Endothelial cell of umbilical vein (primary cell): Measurements from ENCODE around the gene ERBB2. TPM values are rescaled to one million over a fixed set of nuclear protein-coding genes. Genes with fewer than 3 reads are reported as not detected.
A peak's percentile ranks its signal among the peaks of the same experiment; 100 is the strongest.

Experiments
- BruUV-seq: library from RNA; stranded (reverse); fragments of 400-500 nt; replicated peaks from 2 replicates; lab custom pipeline; 2021; lab: Mats Ljungman, UMichigan
- CTCF ChIA-PET: fragments of 300-600, 350-600 bp; sonication (Branson Sonifier 250); formaldehyde crosslinking; loops from one replicate; lab custom pipeline; 2021; ENCODE audit warnings: antibody characterized with exemption, inconsistent platforms; lab: Charles Lee
- POLR2A ChIA-PET: fragments of 300-600, 350-600 bp; sonication (Branson Sonifier 250); formaldehyde crosslinking; loops from one replicate; lab custom pipeline; 2021; ENCODE audit warnings: antibody characterized with exemption, inconsistent platforms; lab: Charles Lee
- DNase-seq: peaks from one replicate; pipeline ENCODE4 v3.0.0-alpha.2; 2011; ENCODE audit warnings: low read depth, low spot score
- FAIRE-seq: peaks from 2 replicates; lab custom pipeline; 2011; peaks lifted over from hg19 to GRCh38; lab: Jason Lieb, UNC
- H2AFZ ChIP-seq: 2 replicates; pipeline ENCODE4 v1.6.0; 2012; ENCODE audit warnings: low read depth, low read length, control low read depth, inconsistent platforms
- H3K27ac ChIP-seq: 2 replicates; pipeline ENCODE4 v1.5.1; 2011; ENCODE audit warnings: low read depth, mild to moderate bottlenecking, control low read depth, low read length, moderate library complexity; ENCODE audit not compliant: insufficient read depth
- H3K27me3 ChIP-seq, 2 experiments: 2 replicates each; pipeline versions ENCODE4 v1.6.0 to v1.6.1; 2011; ENCODE audit warnings: low read length in 2 of 2, mixed read lengths in 1 of 2; ENCODE audit not compliant: control insufficient read depth in 2 of 2, insufficient read depth in 2 of 2
- H3K36me3 ChIP-seq, 2 experiments: 2 replicates in 1 of 2; 3 replicates in 1 of 2; pipeline ENCODE4 v1.5.1; 2011; ENCODE audit warnings: low read length in 2 of 2, mild to moderate bottlenecking in 1 of 2, moderate library complexity in 1 of 2; ENCODE audit not compliant: control insufficient read depth in 2 of 2, insufficient read depth in 2 of 2; ENCODE audit errors: extremely low read depth in 1 of 2
- H3K4me1 ChIP-seq: 3 replicates; pipeline ENCODE4 v1.5.1; 2011; ENCODE audit warnings: mild to moderate bottlenecking, low read length; ENCODE audit not compliant: control insufficient read depth, insufficient read depth; ENCODE audit errors: extremely low read depth
- H3K4me2 ChIP-seq: 2 replicates; pipeline ENCODE4 v1.6.1; 2011; ENCODE audit warnings: low read length, control low read depth, mixed read lengths; ENCODE audit not compliant: insufficient read depth
- H3K4me3 ChIP-seq, 3 experiments: fragments of 200-600 bp in 1 of 3; sonication (generic), shearing (Covaris generic) in 1 of 3; replicated peaks in 1 of 3; 2 replicates each; pipeline ENCODE4 v1.5.1; 2011 to 2016; ENCODE audit warnings: control low read depth in 3 of 3, low read length in 3 of 3, mild to moderate bottlenecking in 2 of 3, inconsistent platforms in 1 of 3, low read depth in 1 of 3, moderate library complexity in 1 of 3; ENCODE audit not compliant: insufficient read depth in 1 of 3
- H3K79me2 ChIP-seq: 2 replicates; pipeline ENCODE4 v1.6.0; 2012; ENCODE audit warnings: low read length, inconsistent platforms; ENCODE audit not compliant: control insufficient read depth, insufficient read depth
- H3K9ac ChIP-seq: replicated peaks from 2 replicates; pipeline ENCODE3; 2011; ENCODE audit warnings: low read length, control low read depth; ENCODE audit not compliant: insufficient read depth; ENCODE audit errors: extremely low read depth
- H3K9me1 ChIP-seq: replicated peaks from 3 replicates; pipeline ENCODE4 v1.6.0; 2011; ENCODE audit warnings: mild to moderate bottlenecking, low read length; ENCODE audit not compliant: control insufficient read depth, insufficient read depth; ENCODE audit errors: extremely low read depth
- H3K9me3 ChIP-seq: replicated peaks from 2 replicates; pipeline ENCODE4 v1.5.1; 2012; ENCODE audit warnings: low read length, inconsistent platforms; ENCODE audit not compliant: control insufficient read depth, insufficient read depth
- H4K20me1 ChIP-seq: replicated peaks from 2 replicates; pipeline ENCODE3; 2011; ENCODE audit warnings: mild to moderate bottlenecking, low read length; ENCODE audit not compliant: control insufficient read depth, insufficient read depth; ENCODE audit errors: extremely low read depth
- EZH2 ChIP-seq: IDR thresholded peaks from 2 replicates; pipeline ENCODE4 v1.6.1; 2012; ENCODE audit warnings: borderline replicate concordance, low read depth, mild to moderate bottlenecking, moderate library complexity, low read length, inconsistent platforms; ENCODE audit not compliant: severe bottlenecking
- FOS ChIP-seq: IDR thresholded peaks from 2 replicates; pipeline ENCODE4 v1.6.1; 2011; ENCODE audit warnings: mild to moderate bottlenecking, low read length, moderate library complexity, borderline replicate concordance; ENCODE audit not compliant: insufficient read depth
- GATA2 ChIP-seq: IDR thresholded peaks from 2 replicates; pipeline ENCODE4 v1.7.0; 2011; ENCODE audit warnings: low read depth, mild to moderate bottlenecking, moderate library complexity, mixed read lengths, low read length; ENCODE audit not compliant: insufficient read length, insufficient read depth
- JUN ChIP-seq: IDR thresholded peaks from 2 replicates; pipeline ENCODE4 v1.6.1; 2011; ENCODE audit warnings: borderline replicate concordance, low read depth; ENCODE audit not compliant: insufficient read length, insufficient read depth
- MYC ChIP-seq: IDR thresholded peaks from one replicate; pipeline ENCODE4 v1.6.1; 2011; ENCODE audit warnings: mild to moderate bottlenecking, low read depth, low read length
- POLR2A ChIP-seq: IDR thresholded peaks from 2 replicates; pipeline ENCODE4 v1.6.1; 2012; ENCODE audit warnings: low read depth, mild to moderate bottlenecking, control low read depth, low read length
- POLR2AphosphoS5 ChIP-seq: IDR thresholded peaks from 2 replicates; pipeline ENCODE4 v1.6.1; 2012; ENCODE audit warnings: low read depth, mild to moderate bottlenecking, control low read depth, low read length, moderate library complexity; ENCODE audit not compliant: insufficient read depth
- dilution Hi-C: fragments of 300-500 bp; cut with MboI; formaldehyde crosslinking; loops from one replicate; pipeline ENCODE4 v1.15.0; 2019; ENCODE audit warnings: low sequenced_read_pairs; ENCODE audit not compliant: extremely low pct_ligation_motif_present
- intact Hi-C: fragments of 100-400 bp; cut with micrococcal nuclease; formaldehyde crosslinking; loops from one replicate; pipeline ENCODE4 v1.10.0; 2022
- polyA plus RNA-seq, 4 experiments: library from polyadenylated mRNA; depleted of rRNA in 3 of 4; stranded (reverse) in 3 of 4; unstranded in 1 of 4; fragments of >200 nt; gene quantifications; 2 replicates each; pipeline versions ENCODE4 v1.2.1 to v1.2.3, GENCODE V29; 2011 to 2012; ENCODE audit warnings: missing spikeins in 1 of 4
- total RNA-seq: library from RNA; stranded (reverse); gene quantifications from 2 replicates; pipeline ENCODE4 v1.2.3, GENCODE V29; 2021
- TF ChIP-seq, protein P1 (sequence below): IDR thresholded peaks from 2 replicates; pipeline ENCODE4 v1.6.1; 2011; ENCODE audit not compliant: insufficient read depth, insufficient read length
- TF ChIP-seq, protein P2 (sequence below), 2 donors: IDR thresholded peaks; 1 replicate in 1 of 2; 2 replicates in 1 of 2; pipeline ENCODE4 v1.5.1; 2011; ENCODE audit warnings: low read length in 2 of 2, mild to moderate bottlenecking in 2 of 2, moderate library complexity in 2 of 2, control low read depth in 1 of 2, inconsistent platforms in 1 of 2, low read depth in 1 of 2; ENCODE audit not compliant: insufficient read depth in 1 of 2; ENCODE audit errors: extremely low read depth in 1 of 2

ERBB2 gene
- total and polyA plus RNA-seq, 2 donors (not counting 3 experiments of a cell fraction or from before 2014, with no cell fraction given) = 20.6 to 32.9 TPM

DNA sequence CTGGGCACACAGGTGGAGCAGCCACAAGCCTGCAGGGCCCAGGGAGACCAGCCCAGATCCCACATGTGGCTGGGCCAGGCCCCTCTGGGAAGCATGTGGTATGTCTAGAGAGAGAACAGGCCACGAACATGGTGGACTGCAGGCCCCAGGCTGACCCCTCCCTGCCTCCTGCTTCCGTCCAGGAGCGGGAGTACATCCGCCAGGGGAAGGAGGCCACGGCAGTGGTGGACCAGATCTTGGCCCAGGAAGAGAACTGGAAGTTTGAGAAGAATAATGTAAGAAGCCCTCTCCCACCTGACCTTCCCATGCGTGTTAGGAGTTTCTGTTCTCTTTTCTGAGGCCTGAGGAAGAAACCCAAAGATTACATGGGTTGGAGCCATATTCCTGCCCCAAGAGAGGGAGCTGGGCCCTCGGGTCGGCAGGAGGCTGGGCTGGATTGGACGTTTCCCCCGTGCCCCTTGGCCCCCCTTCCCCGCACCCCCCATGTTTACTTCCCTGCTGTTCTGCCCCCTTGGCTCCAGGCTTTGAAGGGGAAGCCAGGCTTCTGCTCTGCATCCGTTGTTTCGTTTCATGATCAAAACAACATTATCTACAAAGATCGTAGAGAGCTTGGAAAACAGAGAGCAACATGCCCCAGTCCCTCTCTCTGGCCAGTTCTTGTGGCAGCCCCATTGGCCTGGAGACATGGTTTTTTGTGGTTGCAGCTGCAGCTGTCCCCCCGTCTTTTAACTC lies 40.4 kb upstream of the ERBB2 start:
- Histone ChIP-seq H4K20me1 (no peaks in the 10 kb centered on the region), H3K4me3 (no peak overlapping the region), H3K27ac (peak overlapping the region; percentile 15), H3K9me1 (no peaks in the 10 kb centered on the region), H3K79me2 (no peaks in the 10 kb centered on the region), H3K36me3 (peaks cover 0 to 2% of the 10 kb centered on the region in 2 experiments), H3K9ac (no peak overlapping the region), H3K4me1 (peaks cover 16% of the 10 kb centered on the region), H2AFZ (no peak overlapping the region), H3K4me2 (no peak overlapping the region), H3K9me3 (no peaks in the 10 kb centered on the region), H3K27me3 (no peaks in the 10 kb centered on the region)
- FAIRE-seq = peak; percentile 70
- peak; percentile 87 for DNase-seq
- no peak for TF ChIP-seq JUN
- TF ChIP-seq POLR2AphosphoS5 = no peak
- TF ChIP-seq MYC = no peak
- TF ChIP-seq, protein P1, sequence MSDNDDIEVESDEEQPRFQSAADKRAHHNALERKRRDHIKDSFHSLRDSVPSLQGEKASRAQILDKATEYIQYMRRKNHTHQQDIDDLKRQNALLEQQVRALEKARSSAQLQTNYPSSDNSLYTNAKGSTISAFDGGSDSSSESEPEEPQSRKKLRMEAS = no peak
- no peak for TF ChIP-seq GATA2
- TF ChIP-seq, protein P2, sequence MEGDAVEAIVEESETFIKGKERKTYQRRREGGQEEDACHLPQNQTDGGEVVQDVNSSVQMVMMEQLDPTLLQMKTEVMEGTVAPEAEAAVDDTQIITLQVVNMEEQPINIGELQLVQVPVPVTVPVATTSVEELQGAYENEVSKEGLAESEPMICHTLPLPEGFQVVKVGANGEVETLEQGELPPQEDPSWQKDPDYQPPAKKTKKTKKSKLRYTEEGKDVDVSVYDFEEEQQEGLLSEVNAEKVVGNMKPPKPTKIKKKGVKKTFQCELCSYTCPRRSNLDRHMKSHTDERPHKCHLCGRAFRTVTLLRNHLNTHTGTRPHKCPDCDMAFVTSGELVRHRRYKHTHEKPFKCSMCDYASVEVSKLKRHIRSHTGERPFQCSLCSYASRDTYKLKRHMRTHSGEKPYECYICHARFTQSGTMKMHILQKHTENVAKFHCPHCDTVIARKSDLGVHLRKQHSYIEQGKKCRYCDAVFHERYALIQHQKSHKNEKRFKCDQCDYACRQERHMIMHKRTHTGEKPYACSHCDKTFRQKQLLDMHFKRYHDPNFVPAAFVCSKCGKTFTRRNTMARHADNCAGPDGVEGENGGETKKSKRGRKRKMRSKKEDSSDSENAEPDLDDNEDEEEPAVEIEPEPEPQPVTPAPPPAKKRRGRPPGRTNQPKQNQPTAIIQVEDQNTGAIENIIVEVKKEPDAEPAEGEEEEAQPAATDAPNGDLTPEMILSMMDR (IDR thresholded peaks at IDR 0.05; ENCODE audit: extremely low read depth in 1 of 2, insufficient read depth in 1 of 2, low read depth in 1 of 2, low read length in 2 of 2) = no peak
- TF ChIP-seq FOS = no peak
- no peak for TF ChIP-seq EZH2
- TF ChIP-seq POLR2A = no peak
- no TSS peak for BruUV-seq
- POLR2A ChIA-PET = interaction anchor here (1.7 kb wide), 1 partner anchor 12 kb away, joined by 3 read pairs; no protein-coding TSS in a partner anchor
- CTCF ChIA-PET = interaction anchor here (0.6 to 1.3 kb wide), 11 partner anchors 9 to 670 kb away, joined by 3 to 9 read pairs (median 4); partner anchors contain the start of gene MIEN1
- dilution Hi-C loops (no loop called here), intact Hi-C loops (no loop called here)
